Measurements from ENCODE around the gene ASTN2.

ASTN2 gene

GRCh38 chr9:116697887-116698286, 717.0 kb downstream of the ASTN2 start:
- TF ChIP-seq CTCF (conservative IDR thresholded peaks at IDR 0.05; ENCODE audit: low read depth, low read length) = no peak
- no peaks in the 10 kb centered on the region for H3K4me1 ChIP-seq (ENCODE audit: low read depth, poor library complexity, severe bottlenecking)
- H3K4me2 ChIP-seq = no peak overlapping the region
- no peaks in the 10 kb centered on the region; the same call in 1 of the 2 replicates for H4K20me1 ChIP-seq (ENCODE audit: insufficient read depth)
- H3K27me3 ChIP-seq (ENCODE audit: insufficient read depth, low read depth) = no peaks in the 10 kb centered on the region
- peaks cover 18% of the 10 kb centered on the region; the same call in 1 of the 2 replicates for H3K79me2 ChIP-seq (ENCODE audit: insufficient read depth, low read depth)
- no peak overlapping the region for H3K9ac ChIP-seq
- no peak overlapping the region for H3K27ac ChIP-seq
- H2AFZ ChIP-seq (ENCODE audit: low read depth) = no peak overlapping the region
- no peak overlapping the region for H3K4me3 ChIP-seq (IDR thresholded peaks at IDR 0.05; ENCODE audit: insufficient read depth, low read depth, low read length)
- peaks cover 5% of the 10 kb centered on the region; the same call in 1 of the 2 replicates for H3K36me3 ChIP-seq (ENCODE audit: insufficient read depth)

GRCh38 chr9:116697362-116697761, 717.5 kb downstream of the ASTN2 start:
- H3K36me3 ChIP-seq (ENCODE audit: insufficient read depth) = peaks cover 5% of the 10 kb centered on the region; the same call in 1 of the 2 replicates
- no peak overlapping the region for H3K9ac ChIP-seq
- peaks cover 18% of the 10 kb centered on the region; the same call in 1 of the 2 replicates for H3K79me2 ChIP-seq (ENCODE audit: insufficient read depth, low read depth)
- H2AFZ ChIP-seq (ENCODE audit: low read depth) = no peak overlapping the region
- no peak overlapping the region for H3K4me3 ChIP-seq (IDR thresholded peaks at IDR 0.05; ENCODE audit: insufficient read depth, low read depth, low read length)
- no peak for TF ChIP-seq CTCF (conservative IDR thresholded peaks at IDR 0.05; ENCODE audit: low read depth, low read length)
- H3K27ac ChIP-seq = no peak overlapping the region
- no peaks in the 10 kb centered on the region for H3K27me3 ChIP-seq (ENCODE audit: insufficient read depth, low read depth)
- H3K4me1 ChIP-seq (ENCODE audit: low read depth, poor library complexity, severe bottlenecking) = no peaks in the 10 kb centered on the region
- H4K20me1 ChIP-seq (ENCODE audit: insufficient read depth) = no peaks in the 10 kb centered on the region; the same call in 1 of the 2 replicates
- no peak overlapping the region for H3K4me2 ChIP-seq

- no peaks in the 10 kb centered on the region for H3K27me3 ChIP-seq (ENCODE audit: insufficient read depth, low read depth)
- no peak overlapping the region for H3K4me2 ChIP-seq
- no peak overlapping the region for H3K9ac ChIP-seq
- H3K36me3 ChIP-seq (ENCODE audit: insufficient read depth) = peaks cover 5% of the 10 kb centered on the region; the same call in 1 of the 2 replicates
- no peaks in the 10 kb centered on the region for H3K4me1 ChIP-seq (ENCODE audit: low read depth, poor library complexity, severe bottlenecking)
- H3K27ac ChIP-seq = no peak overlapping the region
- H3K79me2 ChIP-seq (ENCODE audit: insufficient read depth, low read depth) = peaks cover 34% of the 10 kb centered on the region; the same call in 1 of the 2 replicates
- no peak overlapping the region for H2AFZ ChIP-seq (ENCODE audit: low read depth)
- H3K4me3 ChIP-seq (IDR thresholded peaks at IDR 0.05; ENCODE audit: insufficient read depth, low read depth, low read length) = no peak overlapping the region
- no peak for TF ChIP-seq CTCF (conservative IDR thresholded peaks at IDR 0.05; ENCODE audit: low read depth, low read length)
- H4K20me1 ChIP-seq (ENCODE audit: insufficient read depth) = no peaks in the 10 kb centered on the region; the same call in 1 of the 2 replicates
Measured at GRCh38 chr9:116695438-116695837, 719.4 kb downstream of the ASTN2 start.

- Histone ChIP-seq H3K4me1 (ENCODE audit: low read depth, poor library complexity, severe bottlenecking) (no peaks in the 10 kb centered on the region), H3K36me3 (ENCODE audit: insufficient read depth) (peaks cover 5% of the 10 kb centered on the region; the same call in 1 of the 2 replicates), H4K20me1 (ENCODE audit: insufficient read depth) (no peaks in the 10 kb centered on the region)
Measured at GRCh38 chr9:116694785-116695291, 720.0 kb downstream of the ASTN2 start.

More at GRCh38 chr9:116694785-116695291, 720.0 kb downstream of the ASTN2 start:
- H3K27ac ChIP-seq = no peak overlapping the region
- peaks cover 40% of the 10 kb centered on the region; the same call in 1 of the 2 replicates for H3K79me2 ChIP-seq (ENCODE audit: insufficient read depth, low read depth)
- H3K4me3 ChIP-seq (IDR thresholded peaks at IDR 0.05; ENCODE audit: insufficient read depth, low read depth, low read length) = no peak overlapping the region
- TF ChIP-seq CTCF (conservative IDR thresholded peaks at IDR 0.05; ENCODE audit: low read depth, low read length) = no peak
- no peak overlapping the region for H3K9ac ChIP-seq
- no peaks in the 10 kb centered on the region for H3K27me3 ChIP-seq (ENCODE audit: insufficient read depth, low read depth)
- H3K4me2 ChIP-seq = no peak overlapping the region
- H2AFZ ChIP-seq (ENCODE audit: low read depth) = no peak overlapping the region
